Peyer's patch (tissue), 4 donors: Measurements from ENCODE around the gene RAPGEF5. TPM values are rescaled to one million over a fixed set of nuclear protein-coding genes. Genes with fewer than 3 reads are reported as not detected.
A peak's percentile ranks its signal among the peaks of the same experiment; 100 is the strongest.

Experiments
- DNase-seq, 3 donors: peaks; one replicate each; pipeline ENCODE4 v3.0.0-alpha.2; 2017 to 2019
- H3K27ac ChIP-seq, 4 donors: fragments of 200-600 bp; sonication (generic); one replicate each; pipeline ENCODE4 v1.5.1; 2016 to 2019
- H3K27me3 ChIP-seq, 2 donors: fragments of 200-600 bp; sonication (generic); one replicate each; pipeline ENCODE4 v1.5.1; 2019
- H3K36me3 ChIP-seq, 3 donors: fragments of 200-600 bp; sonication (generic); one replicate each; pipeline ENCODE4 v1.5.1; 2016 to 2019
- H3K4me1 ChIP-seq, 4 donors: fragments of 200-600 bp; sonication (generic); one replicate each; pipeline ENCODE4 v1.5.1; 2016 to 2019
- H3K4me3 ChIP-seq, 4 donors: fragments of 200-600 bp; sonication (generic); 1 replicate in 3 of 4; 2 replicates in 1 of 4; pipeline ENCODE4 v1.5.1; 2016 to 2019; ENCODE audit warnings: mild to moderate bottlenecking in 1 of 4
- H3K9me3 ChIP-seq, 4 donors: fragments of 200-600 bp; sonication (generic); one replicate each; pipeline ENCODE4 v1.5.1; 2016 to 2019; ENCODE audit warnings: mild to moderate bottlenecking in 1 of 4
- CTCF ChIP-seq, 6 experiments: fragments of 450-650 bp in 4 of 6; fragments of 200-600 bp in 2 of 6; sonication (generic) in 1 of 6; IDR thresholded peaks; one replicate each; pipeline ENCODE4 v1.5.1; 2017 to 2019; ENCODE audit warnings: antibody characterized with exemption in 6 of 6, mild to moderate bottlenecking in 3 of 6, moderate library complexity in 1 of 6
- POLR2A ChIP-seq, 2 donors: fragments of 450-650 bp; IDR thresholded peaks; one replicate each; pipeline ENCODE4 v1.5.1; 2017; ENCODE audit warnings: antibody characterized with exemption in 2 of 2, mild to moderate bottlenecking in 2 of 2, moderate library complexity in 2 of 2
- total RNA-seq, 4 donors: library from RNA; depleted of rRNA; stranded (reverse); fragments of >200 nt; gene quantifications; one replicate each; pipeline ENCODE4 v1.1.0, GENCODE V29; 2016

RAPGEF5 gene
- total RNA-seq, 4 donors from 2014 or later, result 92.8 to 144 (median 111) TPM

GRCh38 chr7:22354462-22354861 is 2.5 kb downstream of the RAPGEF5 start:
- no peaks in the 10 kb centered on the region for H3K36me3 ChIP-seq
- H3K27ac ChIP-seq, result no peak overlapping the region
- H3K9me3 ChIP-seq, result no peaks in the 10 kb centered on the region
- TF ChIP-seq POLR2A (IDR thresholded peaks at IDR 0.05) (no peak), CTCF (IDR thresholded peaks at IDR 0.05) (no peak)
- no peaks in the 10 kb centered on the region for H3K27me3 ChIP-seq
- peak overlapping the region in 1 of 4 donors; percentile 5 for H3K4me3 ChIP-seq
- no peaks in the 10 kb centered on the region for H3K4me1 ChIP-seq
- DNase-seq, result no peak

GRCh38 chr7:22352887-22353286 is 4.1 kb downstream of the RAPGEF5 start:
- Histone ChIP-seq H3K9me3 (no peaks in the 10 kb centered on the region), H3K4me1 (no peaks in the 10 kb centered on the region), H3K36me3 (no peaks in the 10 kb centered on the region), H3K4me3 (no peak overlapping the region), H3K27ac (no peak overlapping the region), H3K27me3 (no peaks in the 10 kb centered on the region)
- DNase-seq, result no peak
- TF ChIP-seq POLR2A (IDR thresholded peaks at IDR 0.05) (no peak), CTCF (IDR thresholded peaks at IDR 0.05) (no peak)

- Histone ChIP-seq H3K27me3 (no peaks in the 10 kb centered on the region), H3K4me3 (no peak overlapping the region), H3K27ac (peak overlapping the region in 2 of 4 donors; percentile 65 to 76), H3K9me3 (no peaks in the 10 kb centered on the region), H3K36me3 (no peaks in the 10 kb centered on the region), H3K4me1 (no peaks in the 10 kb centered on the region)
- TF ChIP-seq CTCF (IDR thresholded peaks at IDR 0.05), result no peak
- no peak for TF ChIP-seq POLR2A (IDR thresholded peaks at IDR 0.05)
- DNase-seq, result no peak
These were observed 5.1 kb downstream of the RAPGEF5 start for GRCh38 chr7:22351878-22352277.

- TF ChIP-seq POLR2A (IDR thresholded peaks at IDR 0.05) (no peak), CTCF (IDR thresholded peaks at IDR 0.05) (no peak)
- no peaks in the 10 kb centered on the region for H3K27me3 ChIP-seq
- H3K36me3 ChIP-seq, result no peaks in the 10 kb centered on the region
- no peak for DNase-seq
- no peaks in the 10 kb centered on the region for H3K4me1 ChIP-seq
- no peaks in the 10 kb centered on the region for H3K9me3 ChIP-seq
- no peak overlapping the region for H3K4me3 ChIP-seq
- H3K27ac ChIP-seq, result peak overlapping the region in 3 of 4 donors; percentile 17 to 76 (median 65)
These were observed 5.6 kb downstream of the RAPGEF5 start for GRCh38 chr7:22351329-22351692.

- Histone ChIP-seq H3K27me3 (no peaks in the 10 kb centered on the region), H3K36me3 (no peaks in the 10 kb centered on the region), H3K9me3 (no peaks in the 10 kb centered on the region), H3K27ac (peak overlapping the region in 3 of 4 donors; percentile 17 to 76 (median 65)), H3K4me3 (no peak overlapping the region), H3K4me1 (no peaks in the 10 kb centered on the region)
- TF ChIP-seq POLR2A (IDR thresholded peaks at IDR 0.05) (no peak), CTCF (IDR thresholded peaks at IDR 0.05) (no peak)
- peak in 1 of 3 donors; percentile 73 for DNase-seq
These were observed 6.3 kb downstream of the RAPGEF5 start for GRCh38 chr7:22350466-22351328.
